Liver (tissue), 9 donors: ENCODE results near the gene CAP2. TPM values are rescaled to one million over a fixed set of nuclear protein-coding genes. Genes with fewer than 3 reads are reported as not detected.
"Not testable (repeated sequence)": the region's sequence is repeated elsewhere in the genome, so short reads cannot be mapped to it uniquely, and the experiment has no call there.

Source experiments
- DNase-seq: peaks from one replicate; pipeline ENCODE4 v3.0.0-alpha.2; 2017; ENCODE audit warnings: low spot score
- H3K27ac ChIP-seq, 2 donors: one replicate each; pipeline ENCODE4 v1.7.0; 2013; ENCODE audit warnings: inconsistent platforms in 2 of 2, low read length in 2 of 2, control low read depth in 1 of 2, low read depth in 1 of 2, mild to moderate bottlenecking in 1 of 2
- H3K27me3 ChIP-seq, 4 donors: one replicate each; pipeline versions ENCODE4 v1.6.1 to v1.7.0; 2013; ENCODE audit warnings: low read length in 3 of 4, inconsistent platforms in 1 of 4, mild to moderate bottlenecking in 1 of 4, moderate library complexity in 1 of 4; ENCODE audit not compliant: control insufficient read depth in 4 of 4, insufficient read depth in 4 of 4
- H3K36me3 ChIP-seq, 4 donors: one replicate each; pipeline versions ENCODE4 v1.6.1 to v1.7.0; 2013; ENCODE audit warnings: low read length in 3 of 4, mild to moderate bottlenecking in 3 of 4, low read depth in 1 of 4, moderate library complexity in 1 of 4; ENCODE audit not compliant: control insufficient read depth in 4 of 4, insufficient read depth in 3 of 4
- H3K4me1 ChIP-seq, 4 donors: one replicate each; pipeline versions ENCODE4 v1.6.1 to v1.7.0; 2013; ENCODE audit warnings: low read length in 3 of 4, mild to moderate bottlenecking in 3 of 4, moderate library complexity in 1 of 4; ENCODE audit not compliant: control insufficient read depth in 4 of 4, insufficient read depth in 4 of 4
- H3K4me3 ChIP-seq, 3 donors: one replicate each; pipeline versions ENCODE4 v1.6.1 to v1.7.0; 2013; ENCODE audit warnings: low read length in 3 of 3, control low read depth in 1 of 3, low read depth in 1 of 3, mild to moderate bottlenecking in 1 of 3
- H3K9ac ChIP-seq, 2 donors: one replicate each; pipeline ENCODE4 v1.7.0; 2013; ENCODE audit warnings: low read length in 2 of 2, mild to moderate bottlenecking in 2 of 2, moderate library complexity in 2 of 2, control low read depth in 1 of 2, low read depth in 1 of 2
- H3K9me3 ChIP-seq, 4 donors: one replicate each; pipeline versions ENCODE4 v1.6.1 to v1.7.0; 2013; ENCODE audit warnings: low read length in 3 of 4; ENCODE audit not compliant: control insufficient read depth in 4 of 4
- CTCF ChIP-seq: fragments of 150-350 bp; IDR thresholded peaks from 2 replicates; pipeline ENCODE4 v1.5.1; 2017; ENCODE audit warnings: improper control_type of control experiment, low read depth, low read length; ENCODE audit not compliant: missing input control
- FOXA1 ChIP-seq: IDR thresholded peaks from 2 replicates; pipeline ENCODE4 v1.6.1; 2016; ENCODE audit warnings: antibody characterized with exemption
- FOXA2 ChIP-seq: IDR thresholded peaks from 2 replicates; pipeline ENCODE4 v1.6.1; 2016; ENCODE audit warnings: antibody characterized with exemption
- GABPA ChIP-seq, 2 donors: IDR thresholded peaks in 1 of 2; conservative IDR thresholded peaks in 1 of 2; 2 replicates each; pipeline ENCODE4 v1.6.1; 2016; ENCODE audit warnings: antibody characterized with exemption in 2 of 2, mild to moderate bottlenecking in 1 of 2, moderate library complexity in 1 of 2
- HNF4A ChIP-seq, 2 donors: conservative IDR thresholded peaks; 2 replicates each; pipeline ENCODE4 v1.6.1; 2016; ENCODE audit warnings: antibody characterized with exemption in 2 of 2, mild to moderate bottlenecking in 2 of 2
- HNF4G ChIP-seq: IDR thresholded peaks from 2 replicates; pipeline ENCODE4 v1.6.1; 2016; ENCODE audit warnings: antibody characterized with exemption
- JUND ChIP-seq, 2 donors: IDR thresholded peaks; 2 replicates each; pipeline ENCODE4 v1.6.1; 2016; ENCODE audit warnings: antibody characterized with exemption in 2 of 2
- NR2F2 ChIP-seq: IDR thresholded peaks from 2 replicates; pipeline ENCODE4 v1.6.1; 2016; ENCODE audit warnings: antibody characterized with exemption
- RAD21 ChIP-seq, 2 donors: IDR thresholded peaks; 2 replicates each; pipeline ENCODE4 v1.6.1; 2016; ENCODE audit warnings: antibody characterized with exemption in 2 of 2, mild to moderate bottlenecking in 2 of 2
- RXRA ChIP-seq, 2 donors: IDR thresholded peaks; 2 replicates each; pipeline ENCODE4 v1.6.1; 2017 to 2018; ENCODE audit warnings: antibody characterized with exemption in 2 of 2, mild to moderate bottlenecking in 1 of 2
- SP1 ChIP-seq: IDR thresholded peaks from 2 replicates; pipeline ENCODE4 v1.6.1; 2018; ENCODE audit warnings: antibody characterized with exemption, mild to moderate bottlenecking
- TAF1 ChIP-seq: conservative IDR thresholded peaks from 2 replicates; pipeline ENCODE4 v1.6.1; 2016; ENCODE audit warnings: antibody characterized with exemption, mild to moderate bottlenecking
- YY1 ChIP-seq: IDR thresholded peaks from 2 replicates; pipeline ENCODE4 v1.6.1; 2016; ENCODE audit warnings: antibody characterized with exemption, mild to moderate bottlenecking
- WGBS: extraction: QIAGEN DNeasy Blood & Tissue Kit; methylation state at CpG from one replicate; pipeline ENCODE4 v1.1.7; 2013; 5-methylcytosine and 5-hydroxymethylcytosine counted together
- polyA plus RNA-seq, 2 donors: library from polyadenylated mRNA; stranded (reverse) in 1 of 2; unstranded in 1 of 2; fragments of 200-250 nt in 1 of 2; fragments of >200 nt in 1 of 2; fragmentation: Nextera tagmentation in 1 of 2; extraction: Ambion mirVana in 1 of 2; gene quantifications; one replicate each; pipeline versions ENCODE4 v1.2.1 to v1.2.3, GENCODE V29; 2013 to 2015
- total RNA-seq, 2 donors: library from RNA; depleted of rRNA; stranded (reverse); fragments of >200 nt; gene quantifications; one replicate each; pipeline ENCODE4 v1.2.3, GENCODE V29; 2014
- TF ChIP-seq, protein P1 (sequence below): IDR thresholded peaks from 2 replicates; pipeline ENCODE4 v1.6.1; 2016; ENCODE audit warnings: antibody characterized with exemption
- TF ChIP-seq, protein P2 (sequence below): IDR thresholded peaks from 2 replicates; pipeline ENCODE4 v1.6.1; 2016; ENCODE audit warnings: antibody characterized with exemption, mild to moderate bottlenecking
- TF ChIP-seq, protein P3 (sequence below): IDR thresholded peaks from 2 replicates; pipeline ENCODE4 v1.6.1; 2016; ENCODE audit warnings: antibody characterized with exemption
- donor health status: healthy.
- donor health status: healthy.
- donor health status: healthy.
- donor health status: healthy.
- donor health status: healthy.

CAP2 gene
- total and polyA plus RNA-seq, 4 donors, result 1.2 to 6.4 (median 2.5) TPM

GRCh38 chr6:17536586-17536985, 143.2 kb downstream of the CAP2 start:
- no peaks in the 10 kb centered on the region for H3K9me3 ChIP-seq
- no peaks in the 10 kb centered on the region for H3K27me3 ChIP-seq
- no peaks in the 10 kb centered on the region for H3K4me1 ChIP-seq
- H3K27ac ChIP-seq, result no peak overlapping the region
- H3K9ac ChIP-seq, result no peak overlapping the region
- H3K4me3 ChIP-seq, result no peak overlapping the region
- DNase-seq, result no peak
- TF ChIP-seq SP1, result no peak
- no peak for TF ChIP-seq JUND (IDR thresholded peaks at IDR 0.05)
- TF ChIP-seq HNF4A (conservative IDR thresholded peaks at IDR 0.05), result no peak
- no peak for TF ChIP-seq YY1
- TF ChIP-seq NR2F2, result no peak
- 85% methylated on average over 2 of the region's 2 CpGs for WGBS
- H3K36me3 ChIP-seq, result no peaks in the 10 kb centered on the region

GRCh38 chr6:17542243-17542642, 148.8 kb downstream of the CAP2 start:
- Histone ChIP-seq H3K4me1 (no peaks in the 10 kb centered on the region), H3K9me3 (no peaks in the 10 kb centered on the region), H3K4me3 (no peak overlapping the region), H3K36me3 (peaks cover 0 to 4% (median 3%) of the 10 kb centered on the region in 4 donors), H3K27ac (no peak overlapping the region), H3K27me3 (no peaks in the 10 kb centered on the region), H3K9ac (no peak overlapping the region)
- no peak for DNase-seq
- WGBS, result 94% methylated on average over 3 of the region's 3 CpGs
- no peak for TF ChIP-seq HNF4A (conservative IDR thresholded peaks at IDR 0.05)
- TF ChIP-seq HNF4G, result no peak
- TF ChIP-seq, protein P1, sequence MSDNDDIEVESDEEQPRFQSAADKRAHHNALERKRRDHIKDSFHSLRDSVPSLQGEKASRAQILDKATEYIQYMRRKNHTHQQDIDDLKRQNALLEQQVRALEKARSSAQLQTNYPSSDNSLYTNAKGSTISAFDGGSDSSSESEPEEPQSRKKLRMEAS, result no peak
- TF ChIP-seq RXRA (IDR thresholded peaks at IDR 0.05), result no peak
- no peak for TF ChIP-seq CTCF
- no peak for TF ChIP-seq GABPA (IDR thresholded peaks at IDR 0.05 in 1 of 2, conservative IDR thresholded peaks at IDR 0.05 in 1 of 2)
- TF ChIP-seq JUND (IDR thresholded peaks at IDR 0.05), result no peak
- TF ChIP-seq, protein P2, sequence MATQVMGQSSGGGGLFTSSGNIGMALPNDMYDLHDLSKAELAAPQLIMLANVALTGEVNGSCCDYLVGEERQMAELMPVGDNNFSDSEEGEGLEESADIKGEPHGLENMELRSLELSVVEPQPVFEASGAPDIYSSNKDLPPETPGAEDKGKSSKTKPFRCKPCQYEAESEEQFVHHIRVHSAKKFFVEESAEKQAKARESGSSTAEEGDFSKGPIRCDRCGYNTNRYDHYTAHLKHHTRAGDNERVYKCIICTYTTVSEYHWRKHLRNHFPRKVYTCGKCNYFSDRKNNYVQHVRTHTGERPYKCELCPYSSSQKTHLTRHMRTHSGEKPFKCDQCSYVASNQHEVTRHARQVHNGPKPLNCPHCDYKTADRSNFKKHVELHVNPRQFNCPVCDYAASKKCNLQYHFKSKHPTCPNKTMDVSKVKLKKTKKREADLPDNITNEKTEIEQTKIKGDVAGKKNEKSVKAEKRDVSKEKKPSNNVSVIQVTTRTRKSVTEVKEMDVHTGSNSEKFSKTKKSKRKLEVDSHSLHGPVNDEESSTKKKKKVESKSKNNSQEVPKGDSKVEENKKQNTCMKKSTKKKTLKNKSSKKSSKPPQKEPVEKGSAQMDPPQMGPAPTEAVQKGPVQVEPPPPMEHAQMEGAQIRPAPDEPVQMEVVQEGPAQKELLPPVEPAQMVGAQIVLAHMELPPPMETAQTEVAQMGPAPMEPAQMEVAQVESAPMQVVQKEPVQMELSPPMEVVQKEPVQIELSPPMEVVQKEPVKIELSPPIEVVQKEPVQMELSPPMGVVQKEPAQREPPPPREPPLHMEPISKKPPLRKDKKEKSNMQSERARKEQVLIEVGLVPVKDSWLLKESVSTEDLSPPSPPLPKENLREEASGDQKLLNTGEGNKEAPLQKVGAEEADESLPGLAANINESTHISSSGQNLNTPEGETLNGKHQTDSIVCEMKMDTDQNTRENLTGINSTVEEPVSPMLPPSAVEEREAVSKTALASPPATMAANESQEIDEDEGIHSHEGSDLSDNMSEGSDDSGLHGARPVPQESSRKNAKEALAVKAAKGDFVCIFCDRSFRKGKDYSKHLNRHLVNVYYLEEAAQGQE, result no peak
- no peak for TF ChIP-seq TAF1
- TF ChIP-seq SP1, result no peak
- TF ChIP-seq FOXA2, result no peak
- no peak for TF ChIP-seq FOXA1
- TF ChIP-seq RAD21 (IDR thresholded peaks at IDR 0.05), result no peak
- no peak for TF ChIP-seq NR2F2
- TF ChIP-seq, protein P3, sequence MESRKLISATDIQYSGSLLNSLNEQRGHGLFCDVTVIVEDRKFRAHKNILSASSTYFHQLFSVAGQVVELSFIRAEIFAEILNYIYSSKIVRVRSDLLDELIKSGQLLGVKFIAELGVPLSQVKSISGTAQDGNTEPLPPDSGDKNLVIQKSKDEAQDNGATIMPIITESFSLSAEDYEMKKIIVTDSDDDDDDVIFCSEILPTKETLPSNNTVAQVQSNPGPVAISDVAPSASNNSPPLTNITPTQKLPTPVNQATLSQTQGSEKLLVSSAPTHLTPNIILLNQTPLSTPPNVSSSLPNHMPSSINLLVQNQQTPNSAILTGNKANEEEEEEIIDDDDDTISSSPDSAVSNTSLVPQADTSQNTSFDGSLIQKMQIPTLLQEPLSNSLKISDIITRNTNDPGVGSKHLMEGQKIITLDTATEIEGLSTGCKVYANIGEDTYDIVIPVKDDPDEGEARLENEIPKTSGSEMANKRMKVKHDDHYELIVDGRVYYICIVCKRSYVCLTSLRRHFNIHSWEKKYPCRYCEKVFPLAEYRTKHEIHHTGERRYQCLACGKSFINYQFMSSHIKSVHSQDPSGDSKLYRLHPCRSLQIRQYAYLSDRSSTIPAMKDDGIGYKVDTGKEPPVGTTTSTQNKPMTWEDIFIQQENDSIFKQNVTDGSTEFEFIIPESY, result no peak
- no peak for TF ChIP-seq YY1

GRCh38 chr6:17545681-17546080, 152.3 kb downstream of the CAP2 start:
- not testable (repeated sequence) for H3K36me3 ChIP-seq, H3K4me1 ChIP-seq, H3K9ac ChIP-seq, H3K4me3 ChIP-seq, H3K27ac ChIP-seq, H3K27me3 ChIP-seq, DNase-seq, H3K9me3 ChIP-seq
- 97% methylated on average over 2 of the region's 4 CpGs for WGBS
